GM19463 (cell line): ENCODE data around the gene PRKACG.
A peak's percentile ranks its signal among the peaks of the same experiment; 100 is the strongest.
"Not testable (repeated sequence)": the region's sequence is repeated elsewhere in the genome, so short reads cannot be mapped to it uniquely, and the experiment has no call there.

Source experiments
- ATAC-seq: cut with Tn5 transposase; IDR thresholded peaks from one replicate; pipeline ENCODE4 v1.9.1; 2021; ENCODE audit warnings: mild to moderate bottlenecking, moderate library complexity; ENCODE audit not compliant: unreplicated experiment

PRKACG gene

DNA sequence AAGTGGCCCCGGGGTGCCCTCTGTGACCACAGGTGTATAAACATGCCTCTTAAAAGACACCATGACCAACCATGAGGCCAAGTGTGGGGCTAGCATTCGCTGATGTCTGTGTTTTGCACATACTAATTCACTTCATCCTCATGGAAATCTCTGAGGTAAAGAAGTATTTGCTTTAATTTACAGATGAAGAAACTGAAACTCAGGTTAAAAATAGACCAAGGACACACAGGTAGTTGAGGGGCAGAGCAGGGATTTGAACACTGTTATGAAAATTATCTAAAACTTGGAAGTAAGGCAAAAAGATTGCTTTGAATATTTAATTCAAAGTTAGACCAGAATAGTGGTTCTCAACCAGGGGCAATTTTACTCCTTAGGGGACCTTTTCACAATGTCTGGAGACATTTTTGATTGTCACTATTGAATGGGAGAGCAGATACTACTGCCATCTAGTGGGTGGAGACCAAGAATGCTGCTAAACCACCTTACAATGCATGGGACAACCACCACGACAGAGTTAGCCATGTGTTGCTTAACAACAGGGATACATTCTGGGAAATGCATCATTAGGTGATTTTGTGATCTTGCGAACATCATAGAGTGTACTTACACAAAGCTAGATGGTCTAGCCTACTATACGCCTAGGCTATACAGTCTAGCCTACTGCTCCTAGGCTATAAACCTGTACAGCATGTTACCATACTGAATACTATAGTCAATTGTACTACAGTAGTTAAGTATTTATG is 13.6 kb upstream of the PRKACG start:
- peak; percentile 82 for ATAC-seq

DNA sequence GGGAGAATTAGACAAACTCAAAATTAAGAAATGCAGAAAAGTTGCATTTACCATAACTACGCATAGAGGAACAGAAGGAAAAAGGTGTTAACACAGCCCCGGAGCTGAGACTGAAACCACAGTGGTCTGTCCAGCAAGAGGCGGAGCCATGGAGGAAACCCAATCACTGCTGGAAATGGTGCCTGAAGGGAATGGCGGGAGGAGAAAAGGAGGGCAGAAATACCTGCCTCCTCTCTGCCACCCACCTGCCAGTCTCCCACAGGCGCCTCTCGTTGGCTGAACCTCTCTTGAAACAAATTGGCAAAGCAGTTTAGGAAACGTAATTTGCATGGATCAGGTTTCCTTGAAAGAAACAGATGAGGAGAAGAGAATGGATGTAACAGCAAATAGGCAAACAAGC is 9.7 kb upstream of the PRKACG start:
- no peak for ATAC-seq

DNA sequence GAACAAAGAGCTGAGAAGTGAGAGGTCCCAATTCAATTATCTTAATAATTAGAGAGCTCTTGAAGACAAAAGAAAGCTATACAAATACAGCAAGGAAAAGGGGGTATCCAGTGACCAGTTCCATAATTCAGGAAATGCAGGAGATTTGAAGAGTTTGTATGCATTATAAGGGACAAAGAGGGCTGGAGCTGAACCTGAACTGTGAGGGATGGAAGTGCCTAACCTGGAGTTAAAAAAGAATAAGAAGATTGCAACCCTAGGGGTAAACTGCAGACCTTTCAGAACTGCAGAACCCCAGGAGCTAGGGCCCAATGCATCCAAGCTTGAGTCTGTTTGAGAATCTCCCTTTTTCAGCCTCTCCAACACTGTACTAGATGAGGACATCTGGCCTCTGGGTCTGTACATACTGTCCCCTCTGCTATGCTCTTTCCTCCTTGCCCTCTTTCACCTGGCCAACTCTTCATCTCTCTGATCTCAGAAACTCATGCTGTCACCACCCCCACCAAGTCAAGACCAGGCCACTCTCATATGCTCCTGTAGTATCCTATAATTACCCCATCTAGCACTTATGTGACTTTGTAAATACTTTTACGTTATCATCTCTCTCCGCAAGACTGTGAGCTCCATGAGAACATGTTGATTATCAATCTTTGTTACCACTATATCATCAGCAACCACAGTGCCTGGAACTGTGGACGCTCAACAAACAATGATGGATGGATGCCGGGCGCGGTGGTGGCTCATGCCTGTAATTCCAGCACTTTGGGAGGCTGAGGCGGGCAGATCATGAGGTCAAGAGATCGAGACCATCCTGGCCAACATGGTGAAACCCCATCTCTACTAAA is 6.6 kb upstream of the PRKACG start:
- ATAC-seq: no peak

DNA sequence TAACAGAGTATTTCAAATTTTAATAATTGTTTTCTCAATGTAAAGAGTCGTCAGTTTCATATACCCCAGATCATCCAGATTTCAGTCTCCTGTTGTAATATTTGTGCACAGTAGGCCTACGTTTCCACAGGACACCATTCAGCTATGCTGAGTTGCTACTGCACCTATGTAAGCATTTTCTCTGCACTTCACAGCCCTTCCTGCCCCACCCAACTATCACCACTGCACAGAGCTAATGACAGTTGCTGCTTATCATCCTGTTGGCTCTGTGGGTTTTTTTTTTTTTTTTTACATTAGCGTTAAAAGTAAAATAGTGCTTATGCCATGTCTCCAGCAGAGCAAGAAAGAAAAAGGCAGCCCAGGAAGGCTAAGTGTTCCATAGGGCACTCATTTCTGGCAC is 5.9 kb upstream of the PRKACG start:
- ATAC-seq: no peak

DNA sequence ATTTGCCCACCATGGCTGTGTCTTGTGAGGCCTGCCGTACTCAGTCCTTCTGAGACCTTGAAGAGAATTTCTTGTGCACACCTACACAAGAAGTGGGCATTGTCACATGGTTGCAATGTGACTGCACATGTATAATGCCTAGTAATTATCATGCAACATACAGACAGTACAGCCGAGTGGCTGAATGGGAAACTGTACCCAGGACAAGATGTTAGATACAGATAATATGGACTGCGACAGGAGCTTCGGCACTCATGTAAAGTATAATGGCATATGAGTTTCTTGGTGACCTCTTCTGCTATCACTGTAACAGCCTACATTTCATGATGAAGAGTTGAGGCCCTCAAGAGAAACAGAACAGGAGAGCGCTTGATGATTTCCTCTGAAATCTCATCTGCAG is 4.8 kb upstream of the PRKACG start:
- no peak for ATAC-seq

DNA sequence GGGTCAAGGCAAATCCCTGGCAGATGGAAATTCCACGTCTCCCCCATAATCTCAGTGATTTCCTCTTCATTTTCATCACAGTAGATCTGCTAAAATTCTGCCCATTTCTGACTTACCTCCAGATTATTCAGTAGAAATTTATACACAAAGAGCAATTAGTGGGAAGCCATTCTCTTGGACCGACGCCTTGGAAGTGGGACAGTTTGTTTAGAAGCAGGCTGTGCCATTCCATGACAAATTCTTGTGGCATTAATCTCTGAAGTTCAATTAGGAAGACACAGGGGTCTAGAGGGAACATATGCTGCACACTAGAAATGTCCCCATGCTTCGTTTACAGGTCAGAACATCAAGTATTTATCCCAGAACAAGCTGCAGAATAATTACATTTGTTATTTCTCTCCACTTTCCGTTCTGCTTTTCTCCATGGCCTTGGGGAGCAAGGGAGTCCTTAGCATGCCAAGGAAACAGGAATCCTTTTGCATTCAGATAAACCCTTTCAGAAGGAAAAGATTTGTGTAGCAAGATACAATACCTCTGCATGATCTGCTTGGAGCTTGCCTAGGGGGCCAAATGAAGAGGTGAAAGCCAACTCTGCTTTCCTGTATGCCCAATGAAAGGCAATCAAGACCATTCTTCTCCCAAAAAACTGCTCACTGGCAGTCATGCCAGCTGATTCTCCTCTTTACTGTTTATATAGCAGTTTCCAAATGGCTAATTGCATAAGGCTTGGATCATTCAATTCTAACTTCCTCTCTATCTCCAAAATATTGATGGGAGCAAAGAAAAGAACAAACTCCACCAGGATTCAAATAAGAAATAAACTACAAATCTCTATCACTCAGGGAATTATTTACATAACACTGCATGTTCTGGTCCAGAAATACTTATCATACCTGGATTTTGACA is 2.5 kb upstream of the PRKACG start:
- ATAC-seq: no peak

DNA sequence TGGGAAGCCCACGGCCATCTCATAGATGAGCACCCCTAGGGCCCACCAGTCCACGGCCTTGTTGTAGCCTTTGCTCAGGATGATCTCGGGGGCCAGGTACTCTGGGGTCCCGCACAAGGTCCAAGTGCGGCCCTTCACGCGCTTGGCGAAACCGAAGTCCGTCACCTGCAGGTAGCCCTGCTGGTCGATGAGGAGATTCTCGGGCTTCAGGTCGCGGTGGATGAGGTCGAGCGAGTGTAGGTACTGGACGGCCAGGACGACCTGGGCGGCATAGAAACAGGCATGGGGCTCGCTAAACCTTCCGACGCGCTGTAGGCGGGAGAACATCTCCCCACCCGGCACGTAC is 558 bp downstream of the PRKACG start:
- ATAC-seq: no peak

DNA sequence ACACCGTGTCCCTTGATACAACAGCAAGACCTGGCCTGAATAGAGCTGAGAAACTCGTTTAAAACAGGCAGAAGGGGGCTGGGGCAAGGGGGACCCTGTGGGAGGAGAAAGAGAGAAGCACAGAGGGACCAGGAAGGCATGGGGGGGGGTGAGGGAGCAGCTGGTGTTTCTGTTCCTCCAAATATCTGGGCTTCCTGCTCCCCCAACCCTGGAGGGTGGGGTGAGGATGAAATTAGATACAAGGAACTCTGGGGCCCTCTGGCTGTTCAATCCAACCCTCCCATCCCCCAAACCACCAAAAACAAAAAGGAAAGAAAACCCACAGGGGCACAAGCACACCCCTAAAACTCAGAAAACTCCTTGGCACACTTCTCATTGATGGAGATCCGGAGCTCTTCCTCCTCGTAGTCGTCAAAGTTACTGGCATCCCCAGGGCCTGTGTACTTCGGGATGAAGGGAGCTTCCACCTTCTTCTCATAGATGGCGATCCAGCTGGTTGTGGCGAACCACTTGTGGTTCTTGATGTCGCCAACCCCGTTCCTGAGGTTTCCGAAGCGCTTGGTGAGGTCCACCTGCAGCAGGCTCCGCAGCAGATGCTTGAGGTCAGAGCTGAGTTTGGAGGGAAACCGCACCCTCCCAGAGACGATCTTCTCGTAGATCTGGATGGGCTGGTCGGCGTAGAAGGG is 1.1 kb downstream of the PRKACG start:
- ATAC-seq: no peak

DNA sequence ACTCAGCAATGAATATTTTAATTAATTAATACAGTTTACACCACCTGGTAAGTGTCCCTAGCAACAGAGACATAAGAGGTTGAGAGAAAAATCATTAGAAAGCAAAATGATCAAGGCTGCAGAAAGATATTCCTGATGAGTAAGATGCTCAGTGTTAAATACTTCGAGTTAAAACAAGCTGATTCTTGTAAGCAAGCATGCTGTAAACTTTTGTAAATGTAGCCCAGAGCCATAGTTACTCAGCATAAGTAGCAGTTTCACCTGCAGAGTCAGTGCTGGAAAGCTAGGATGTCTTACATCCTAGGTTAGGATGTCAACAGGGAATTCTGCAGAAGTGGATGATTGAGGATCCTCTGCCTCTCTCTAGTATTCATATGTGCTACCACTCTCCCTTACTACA is 4.2 kb downstream of the PRKACG start:
- no peak for ATAC-seq

DNA sequence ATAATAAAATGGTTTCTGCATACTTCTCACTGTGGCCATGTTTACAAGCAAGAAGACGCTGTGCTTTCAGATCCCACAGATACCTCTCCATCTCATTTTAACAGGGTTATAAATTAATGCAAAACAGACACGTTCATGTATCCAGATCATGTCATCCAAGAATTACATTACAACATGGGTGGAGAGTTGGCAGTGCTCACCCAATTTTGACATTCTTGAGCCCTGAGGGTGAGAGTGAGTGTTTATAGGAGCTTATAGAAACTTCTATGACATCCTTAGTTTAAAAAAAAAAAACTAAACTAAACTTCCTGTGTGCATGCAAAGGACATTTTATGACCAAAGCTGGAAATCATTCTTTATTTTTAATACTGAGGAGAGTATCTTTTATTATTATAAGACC is 9.1 kb downstream of the PRKACG start:
- ATAC-seq: no peak

DNA sequence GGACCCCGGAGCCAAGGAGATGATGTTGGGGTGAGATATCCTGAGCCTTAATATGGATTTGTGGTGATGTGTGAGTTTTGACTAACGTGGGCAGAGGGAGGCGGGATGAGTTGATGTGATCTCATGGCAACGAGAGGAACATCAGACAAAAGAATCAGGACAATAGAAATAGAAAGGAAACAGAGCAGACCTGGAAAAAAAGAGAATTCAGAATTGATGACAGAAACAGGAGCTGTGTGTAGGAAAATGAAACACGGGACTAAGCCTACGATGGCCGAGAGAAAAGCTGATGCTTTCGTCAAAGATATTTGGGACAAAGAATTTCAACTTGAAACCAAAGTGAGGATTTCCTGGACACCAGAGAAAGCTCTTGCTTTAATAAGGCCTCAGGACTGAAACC is 10.9 kb downstream of the PRKACG start:
- ATAC-seq: no peak

DNA sequence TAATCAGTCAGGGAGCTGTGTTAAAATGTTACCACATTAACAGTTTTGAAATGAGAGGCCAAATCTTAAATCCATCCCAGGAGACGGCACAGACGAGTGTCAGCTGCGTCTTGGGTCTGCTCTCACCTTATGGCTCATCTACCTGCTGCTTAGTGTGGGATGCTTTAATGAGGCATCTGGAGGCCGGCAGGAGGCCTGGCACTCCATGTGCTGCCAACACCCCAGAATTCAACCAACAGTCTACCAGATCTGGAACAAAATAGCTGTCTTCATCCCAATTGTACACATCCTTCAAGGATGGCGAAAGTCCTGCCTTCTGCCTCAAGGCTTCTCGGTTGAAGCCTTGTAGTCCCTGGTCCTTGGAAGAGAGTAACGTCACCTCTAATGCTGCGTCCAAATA is 12.0 kb downstream of the PRKACG start:
- ATAC-seq: no peak

DNA sequence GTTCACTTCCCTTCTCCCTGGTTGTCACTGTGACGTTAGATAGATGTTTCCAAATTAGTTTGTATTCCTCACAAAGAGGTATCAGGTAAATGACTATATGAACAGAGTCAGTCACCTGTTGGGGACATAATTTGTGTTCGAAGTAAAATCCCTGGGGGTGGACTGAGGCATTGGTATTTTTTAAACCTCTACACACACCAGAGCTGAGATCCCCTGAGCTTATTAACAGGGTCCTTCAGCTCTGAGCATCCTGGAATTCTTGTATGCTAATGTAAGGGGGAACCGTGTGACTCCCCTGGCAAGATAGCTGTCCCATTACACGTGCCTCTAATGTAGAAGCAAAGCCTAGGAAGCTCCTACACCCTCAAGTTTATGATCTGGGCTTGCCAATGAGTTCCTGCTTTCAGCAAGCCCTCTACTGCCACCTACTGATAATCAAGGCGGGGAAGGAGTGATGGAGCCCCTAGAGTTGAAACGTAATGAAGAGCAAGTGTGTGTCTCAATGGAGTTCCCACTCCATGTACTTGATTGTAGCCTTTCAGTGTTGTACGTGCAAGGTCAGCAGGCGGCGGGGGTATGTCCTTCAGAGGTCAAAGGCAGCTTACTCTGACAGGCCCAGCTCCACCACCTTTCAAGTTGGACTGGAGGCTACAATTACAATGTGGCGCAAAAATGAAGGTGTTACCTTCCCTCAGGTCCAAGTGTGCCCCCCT is 14.4 kb downstream of the PRKACG start:
- peak; percentile 75 for ATAC-seq

DNA sequence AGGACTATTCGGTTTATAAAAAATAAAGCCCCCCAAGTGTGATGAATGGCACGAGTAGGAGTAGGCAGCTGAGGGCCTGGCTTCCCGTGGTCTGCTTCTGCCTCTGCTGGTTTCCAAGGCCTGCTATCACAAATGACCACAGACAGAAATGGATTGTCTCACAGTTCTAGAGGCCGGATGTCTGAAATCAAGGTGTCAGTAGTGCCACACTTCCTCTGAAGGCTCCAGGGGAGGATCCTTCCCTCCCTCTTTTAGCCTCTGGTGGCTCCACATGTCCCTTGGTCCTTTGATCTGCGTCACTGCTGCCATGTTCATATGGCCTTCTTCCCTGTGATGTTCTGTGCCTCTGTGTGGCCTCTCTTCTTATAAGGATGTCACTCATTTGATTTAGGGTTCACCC is 15.1 kb downstream of the PRKACG start:
- no peak for ATAC-seq

DNA sequence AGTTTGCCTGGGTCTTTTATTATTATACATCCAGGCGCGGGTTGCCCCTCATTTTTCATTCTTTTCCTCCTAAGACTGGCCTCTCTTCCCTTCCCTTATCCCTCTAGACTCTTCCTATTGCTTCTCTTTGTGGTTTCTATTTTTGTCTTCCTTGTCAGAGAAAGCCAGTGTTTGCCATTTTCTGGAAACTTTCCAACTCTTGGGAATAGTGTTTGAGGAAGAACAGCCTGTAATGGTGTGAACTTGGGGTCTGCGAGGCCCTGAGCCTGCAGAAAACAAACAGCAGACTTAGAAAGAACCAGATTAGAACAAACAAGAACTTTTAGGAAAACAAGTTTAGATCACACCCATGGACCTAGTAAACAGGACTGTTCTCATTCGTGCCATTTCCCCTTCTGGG is 15.5 kb downstream of the PRKACG start:
- no peak for ATAC-seq

DNA sequence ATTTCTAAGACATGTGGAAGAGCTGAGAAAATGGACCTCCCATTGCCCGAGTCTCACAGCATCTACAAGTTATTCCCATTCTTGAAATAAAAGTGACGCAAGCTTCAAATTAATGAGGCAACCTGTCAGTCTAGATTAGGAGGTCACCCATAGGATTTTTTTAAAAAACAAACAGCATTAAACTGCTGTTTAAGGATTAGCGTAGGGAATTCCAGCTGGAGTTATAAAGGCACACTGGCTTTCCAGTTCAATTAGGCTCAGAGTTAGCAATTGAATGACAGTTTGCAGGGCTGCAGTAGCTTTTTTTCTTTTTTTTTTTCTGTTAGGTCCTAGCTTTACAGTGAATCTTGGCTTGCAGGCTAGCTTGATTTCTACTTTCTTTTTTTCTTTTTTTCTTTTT is 16.2 kb downstream of the PRKACG start:
- no peak for ATAC-seq

DNA sequence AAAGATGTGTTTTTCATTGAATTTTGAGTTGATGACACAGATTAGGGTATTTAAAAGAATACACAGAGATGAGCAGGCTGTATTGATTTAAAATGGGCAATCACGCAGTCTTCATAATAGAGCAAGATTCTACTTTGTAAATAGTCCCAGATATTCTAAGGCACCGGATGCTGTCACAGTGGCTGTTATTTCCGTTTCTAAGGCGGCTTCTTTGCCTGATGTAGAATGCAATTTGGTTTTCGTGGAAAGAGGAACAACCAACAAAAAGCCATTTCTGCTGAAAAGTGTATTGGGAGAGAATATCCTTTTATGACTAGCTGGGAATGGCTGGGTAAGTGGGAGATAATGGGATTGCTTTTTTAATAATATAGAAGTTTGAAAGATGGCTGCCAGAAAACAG is 17.5 kb downstream of the PRKACG start:
- no peak for ATAC-seq

DNA sequence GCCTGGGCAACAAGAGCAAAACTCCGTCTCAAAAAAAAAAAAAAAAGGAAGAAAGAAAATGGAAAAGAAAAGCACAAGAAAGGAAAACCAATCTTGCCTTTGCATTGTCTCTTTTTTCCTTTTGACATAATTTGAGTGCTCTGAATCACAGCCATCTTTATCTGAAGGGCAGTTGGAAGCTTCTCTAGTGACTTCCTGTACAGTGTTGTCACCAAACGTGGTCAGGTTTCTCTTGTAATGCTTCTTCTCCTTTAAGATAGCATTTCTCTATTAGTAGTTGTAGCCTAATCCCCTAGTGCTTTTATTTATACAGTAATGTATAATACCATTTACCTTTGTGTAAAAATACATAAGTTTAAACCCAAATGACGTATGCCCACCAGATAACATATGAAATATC is 18.1 kb downstream of the PRKACG start:
- ATAC-seq: no peak

DNA sequence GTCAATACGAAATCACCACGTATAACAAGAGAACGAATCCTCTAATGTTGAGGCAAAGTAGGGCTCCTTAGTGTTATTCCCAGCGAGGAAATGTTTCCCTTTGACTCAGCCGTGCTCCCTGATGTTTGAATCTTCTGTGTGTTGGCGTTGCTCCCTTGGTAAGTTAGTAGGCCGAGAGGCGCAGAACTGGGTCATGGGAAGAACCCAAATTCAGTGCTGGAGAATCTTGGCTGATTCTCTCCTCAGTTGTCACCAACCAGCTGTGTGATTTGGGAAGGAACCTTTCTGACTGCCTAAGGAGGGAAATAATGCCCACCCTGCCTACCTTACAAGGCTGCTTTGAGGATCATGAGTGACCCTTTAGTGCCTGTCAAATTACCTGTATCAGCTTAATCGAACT is 22.5 kb downstream of the PRKACG start:
- ATAC-seq: no peak

DNA sequence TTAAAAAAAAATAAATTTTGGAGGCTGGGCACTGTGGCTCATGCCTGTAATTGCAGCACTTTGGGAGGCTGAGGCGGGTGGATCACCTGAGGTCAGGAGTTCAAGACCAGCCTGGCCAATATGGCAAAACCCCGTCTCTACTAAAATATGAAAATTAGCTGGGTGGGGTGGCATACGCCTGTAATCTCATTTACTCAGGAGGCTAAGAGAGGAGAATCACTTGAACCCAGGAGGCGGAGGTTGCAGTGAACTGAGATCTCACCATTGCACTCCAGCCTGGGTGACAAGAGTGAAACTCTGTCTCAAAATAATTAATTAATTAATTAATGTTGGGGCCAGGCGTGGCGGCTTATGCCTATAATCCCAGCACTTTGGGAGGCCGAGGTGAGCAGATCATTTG is 27.0 kb downstream of the PRKACG start:
- not testable (repeated sequence) for ATAC-seq
